Adipocyte (in vitro differentiated cells): ENCODE data around the gene SLCO4A1.

Experiments used
- DNase-seq: peaks from one replicate; pipeline ENCODE4 v3.0.0-alpha.2; 2015; ENCODE audit warnings: low read depth
- H3K27me3 ChIP-seq: replicated peaks from 2 replicates; pipeline ENCODE4 v1.7.0; 2013; ENCODE audit warnings: mild to moderate bottlenecking, low read length, moderate library complexity; ENCODE audit not compliant: control insufficient read depth, insufficient read depth
- H3K36me3 ChIP-seq: 2 replicates; pipeline ENCODE4 v1.7.0; 2013; ENCODE audit warnings: low read length, mild to moderate bottlenecking, moderate library complexity; ENCODE audit not compliant: control insufficient read depth, insufficient read depth, severe bottlenecking
- H3K4me1 ChIP-seq: 2 replicates; pipeline ENCODE4 v1.7.0; 2013; ENCODE audit warnings: mild to moderate bottlenecking, low read length, moderate library complexity; ENCODE audit not compliant: control insufficient read depth, insufficient read depth
- H3K4me3 ChIP-seq: 2 replicates; pipeline ENCODE4 v1.7.0; 2013; ENCODE audit warnings: mild to moderate bottlenecking, low read length, moderate library complexity
- H3K9ac ChIP-seq: 2 replicates; pipeline ENCODE4 v1.7.0; 2013; ENCODE audit warnings: mild to moderate bottlenecking, low read length, moderate library complexity
- H3K9me3 ChIP-seq: 2 replicates; pipeline ENCODE4 v1.7.0; 2013; ENCODE audit warnings: mild to moderate bottlenecking, low read length, moderate library complexity; ENCODE audit not compliant: control insufficient read depth

The SLCO4A1 gene

DNA sequence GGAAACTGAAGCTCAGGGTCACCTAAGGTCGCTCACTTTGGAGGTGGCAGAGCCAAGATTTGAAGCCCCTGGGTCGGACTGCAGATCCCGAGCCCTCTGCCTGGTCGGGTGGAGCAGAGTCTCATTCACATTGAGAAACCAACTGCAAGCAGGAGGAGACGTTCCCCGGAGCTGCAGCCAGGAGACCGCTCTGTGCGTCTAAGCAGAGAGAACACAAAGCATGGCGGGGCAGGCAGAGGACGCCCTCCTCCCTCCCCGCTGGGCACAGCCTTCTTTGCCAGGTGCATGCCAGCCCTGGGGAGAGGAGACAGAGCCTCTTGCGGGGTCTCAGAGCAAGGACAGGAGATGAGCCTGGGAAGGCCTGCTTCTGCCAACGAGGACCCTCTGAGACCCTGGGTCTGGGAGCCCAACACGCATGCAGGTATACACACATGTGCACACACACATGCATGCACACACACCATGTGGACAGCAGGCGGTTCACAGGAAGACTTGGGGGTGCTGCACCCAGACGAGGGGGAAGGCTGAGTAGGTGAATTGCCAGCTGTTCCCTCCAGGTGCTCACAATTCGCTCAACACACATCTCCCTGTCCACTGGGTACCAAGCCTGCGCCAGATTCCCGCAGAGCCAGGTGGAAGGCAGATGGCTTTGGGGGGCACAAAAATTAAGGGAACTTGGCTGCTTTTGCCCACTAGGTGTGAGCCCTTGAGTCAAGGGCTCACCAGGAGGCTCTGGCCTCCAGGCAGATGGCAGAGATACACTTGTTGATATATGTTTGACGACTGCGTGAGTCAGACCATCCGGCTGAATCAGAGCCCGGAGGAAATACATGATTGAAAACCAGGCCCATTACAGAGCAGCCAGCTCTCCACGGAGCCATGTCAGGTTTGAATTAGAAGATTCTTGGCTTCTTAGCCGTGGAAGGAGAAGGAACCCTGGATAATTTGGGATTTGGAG, 60.9 kb downstream of the SLCO4A1 start:
- Histone ChIP-seq H3K27me3 (peaks cover 19% of the 10 kb centered on the region), H3K4me3 (no peak overlapping the region), H3K36me3 (no peaks in the 10 kb centered on the region), H3K9ac (no peak overlapping the region), H3K9me3 (no peaks in the 10 kb centered on the region), H3K4me1 (peaks cover 8% of the 10 kb centered on the region)
- peak; percentile 87 for DNase-seq

DNA sequence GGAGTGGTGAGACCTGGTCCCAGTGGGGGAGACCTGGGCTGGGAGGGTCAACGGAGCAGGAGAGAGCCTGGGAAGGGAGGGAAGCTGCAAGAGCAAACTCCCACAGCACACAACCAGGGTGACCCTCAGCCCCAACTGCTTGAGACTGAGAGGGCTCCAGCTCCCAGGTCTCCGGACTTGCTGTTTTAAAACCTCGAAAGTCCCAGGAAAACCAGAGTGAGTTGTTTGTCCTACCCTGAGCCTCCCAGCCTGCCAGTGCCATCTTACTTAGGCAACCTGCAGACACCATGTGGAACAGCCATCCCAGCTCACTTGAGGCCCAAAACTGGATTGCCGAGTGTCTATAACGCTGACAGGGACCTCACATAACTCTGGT, 61.5 kb downstream of the SLCO4A1 start:
- Histone ChIP-seq H3K4me3 (no peak overlapping the region), H3K4me1 (peaks cover 8% of the 10 kb centered on the region), H3K36me3 (no peaks in the 10 kb centered on the region), H3K9ac (no peak overlapping the region), H3K27me3 (peaks cover 20% of the 10 kb centered on the region), H3K9me3 (no peaks in the 10 kb centered on the region)
- peak; percentile 17 for DNase-seq

DNA sequence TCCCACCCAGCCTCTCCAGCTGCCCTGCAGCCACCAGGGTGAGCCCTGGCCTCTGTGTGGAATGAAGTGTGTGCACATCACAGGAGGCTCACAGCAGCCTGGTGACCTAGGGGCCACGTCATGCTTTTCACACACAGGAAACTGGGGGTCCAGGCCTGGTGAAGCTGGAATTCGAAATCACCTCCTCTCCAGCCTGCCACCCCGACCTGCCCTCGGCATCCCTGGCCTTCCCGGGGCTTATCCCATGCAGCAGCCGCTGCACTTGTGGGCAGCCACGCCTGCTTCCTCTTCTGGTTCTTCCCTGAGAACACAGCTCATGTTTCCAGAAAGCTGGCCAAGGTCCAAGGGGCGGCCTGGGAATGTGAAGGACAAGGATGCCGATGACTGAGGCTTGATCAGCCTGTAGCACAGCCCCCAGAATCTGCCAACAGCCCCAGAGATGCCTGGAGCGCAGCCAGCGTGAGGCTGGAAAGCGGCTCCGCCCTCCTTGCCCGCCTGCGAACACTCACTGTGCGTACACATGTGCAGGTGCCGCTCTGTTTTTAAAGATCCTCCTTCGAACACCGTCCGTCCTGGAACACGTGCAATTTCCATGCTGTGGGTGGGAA, 62.1 kb downstream of the SLCO4A1 start:
- H3K36me3 ChIP-seq: no peaks in the 10 kb centered on the region
- H3K4me3 ChIP-seq: no peak overlapping the region
- H3K9me3 ChIP-seq: no peaks in the 10 kb centered on the region
- no peak overlapping the region for H3K9ac ChIP-seq
- peaks cover 8% of the 10 kb centered on the region for H3K4me1 ChIP-seq
- peak; percentile 96 for DNase-seq
- H3K27me3 ChIP-seq: peaks cover 24% of the 10 kb centered on the region

DNA sequence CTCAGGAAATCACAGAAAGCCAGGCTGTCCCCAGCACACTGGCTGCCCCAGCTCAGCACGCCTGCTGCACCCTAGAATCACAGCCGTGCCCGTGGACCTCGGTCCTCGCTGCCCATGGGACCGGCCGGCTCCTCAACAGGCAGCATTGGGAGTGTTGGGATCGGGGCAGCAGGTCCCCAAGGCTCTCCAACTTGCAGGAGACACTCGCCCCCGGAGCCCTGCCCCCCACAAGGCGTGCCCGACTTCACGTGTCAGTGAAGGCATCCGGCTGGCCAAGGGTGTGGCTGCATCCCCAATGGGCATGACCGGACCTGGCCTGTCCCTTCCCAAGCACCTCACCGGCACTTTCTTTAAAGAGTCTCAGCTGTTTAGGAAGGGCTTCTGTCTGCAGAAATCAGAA, 63.3 kb downstream of the SLCO4A1 start:
- DNase-seq: no peak
- Histone ChIP-seq H3K9ac (no peak overlapping the region), H3K36me3 (no peaks in the 10 kb centered on the region), H3K4me3 (no peak overlapping the region), H3K4me1 (peaks cover 8% of the 10 kb centered on the region), H3K9me3 (no peaks in the 10 kb centered on the region), H3K27me3 (peaks cover 29% of the 10 kb centered on the region)

GRCh38 chr20:62706344-62706743, 64.0 kb downstream of the SLCO4A1 start:
- no peaks in the 10 kb centered on the region for H3K9me3 ChIP-seq
- H3K9ac ChIP-seq: no peak overlapping the region
- H3K27me3 ChIP-seq: peaks cover 35% of the 10 kb centered on the region
- peaks cover 8% of the 10 kb centered on the region for H3K4me1 ChIP-seq
- DNase-seq: no peak
- H3K4me3 ChIP-seq: no peak overlapping the region
- H3K36me3 ChIP-seq: no peaks in the 10 kb centered on the region

DNA sequence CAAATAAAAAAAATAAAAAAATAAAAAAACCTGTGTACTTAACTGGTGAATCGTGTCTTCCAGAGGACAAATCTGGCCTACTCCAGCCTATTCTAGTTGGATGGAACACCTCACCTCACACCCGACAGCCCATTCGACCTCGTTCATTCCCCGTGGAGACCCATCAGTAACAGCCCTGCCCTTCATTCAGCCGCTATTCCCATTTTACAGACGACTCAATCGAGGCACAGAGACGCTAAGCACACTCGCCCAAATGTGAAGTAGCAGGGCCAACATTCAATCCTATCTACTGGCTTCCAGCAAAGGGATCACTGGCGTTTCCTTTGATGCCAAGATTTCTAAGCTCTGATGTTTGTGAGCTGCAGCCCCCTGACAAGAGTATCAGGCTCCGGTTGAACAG, 64.6 kb downstream of the SLCO4A1 start:
- Histone ChIP-seq H3K4me3 (no peak overlapping the region), H3K27me3 (peaks cover 35% of the 10 kb centered on the region), H3K4me1 (peaks cover 8% of the 10 kb centered on the region), H3K9me3 (no peaks in the 10 kb centered on the region), H3K9ac (no peak overlapping the region), H3K36me3 (no peaks in the 10 kb centered on the region)
- no peak for DNase-seq

GRCh38 chr20:62707276-62707920, 65.1 kb downstream of the SLCO4A1 start:
- DNase-seq: no peak
- H3K4me1 ChIP-seq: peaks cover 8% of the 10 kb centered on the region
- H3K4me3 ChIP-seq: no peak overlapping the region
- no peak overlapping the region for H3K9ac ChIP-seq
- H3K27me3 ChIP-seq: peaks cover 35% of the 10 kb centered on the region
- H3K9me3 ChIP-seq: no peaks in the 10 kb centered on the region
- H3K36me3 ChIP-seq: no peaks in the 10 kb centered on the region

- peaks cover 8% of the 10 kb centered on the region for H3K4me1 ChIP-seq
- no peak overlapping the region for H3K4me3 ChIP-seq
- peaks cover 32% of the 10 kb centered on the region for H3K27me3 ChIP-seq
- no peaks in the 10 kb centered on the region for H3K9me3 ChIP-seq
- no peaks in the 10 kb centered on the region for H3K36me3 ChIP-seq
- DNase-seq: no peak
- no peak overlapping the region for H3K9ac ChIP-seq
Measured at GRCh38 chr20:62707921-62708521, 65.7 kb downstream of the SLCO4A1 start.

DNA sequence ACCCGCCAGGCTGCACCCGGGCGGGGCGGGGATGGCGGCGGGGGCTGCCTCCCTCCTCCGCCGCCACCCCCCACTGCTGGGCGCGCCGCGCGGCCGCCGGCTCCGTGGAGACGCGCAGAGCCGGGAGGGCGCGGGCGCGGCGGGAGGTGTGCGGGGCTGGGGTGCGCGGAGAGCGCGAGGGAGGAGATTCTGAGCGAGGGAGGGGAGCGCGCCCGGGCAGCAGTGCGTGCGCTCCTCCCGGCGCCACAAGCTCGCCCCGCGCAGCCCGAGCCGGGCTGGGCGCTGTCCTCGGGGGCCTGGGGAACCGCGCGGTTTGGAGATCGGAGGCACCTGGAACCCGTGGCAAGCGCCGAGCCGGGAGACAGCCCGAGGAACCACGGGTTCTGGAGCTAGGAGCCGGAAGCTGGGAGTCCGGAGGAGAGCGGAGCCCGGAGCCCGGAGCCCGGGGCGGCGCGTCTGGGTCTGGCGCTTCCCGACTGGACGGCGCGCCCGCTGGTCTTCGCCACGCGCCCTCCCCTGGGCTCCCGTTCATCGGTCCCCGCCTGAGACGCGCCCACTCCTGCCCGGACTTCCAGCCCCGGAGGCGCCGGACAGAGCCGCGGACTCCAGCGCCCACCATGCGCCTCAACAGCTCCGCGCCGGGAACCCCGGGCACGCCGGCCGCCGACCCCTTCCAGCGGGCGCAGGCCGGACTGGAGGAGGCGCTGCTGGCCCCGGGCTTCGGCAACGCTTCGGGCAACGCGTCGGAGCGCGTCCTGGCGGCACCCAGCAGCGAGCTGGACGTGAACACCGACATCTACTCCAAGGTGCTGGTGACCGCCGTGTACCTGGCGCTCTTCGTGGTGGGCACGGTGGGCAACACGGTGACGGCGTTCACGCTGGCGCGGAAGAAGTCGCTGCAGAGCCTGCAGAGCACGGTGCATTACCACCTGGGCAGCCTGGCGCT, 66.6 kb downstream of the SLCO4A1 start, which contains the start of gene NTSR1:
NTSR1 (plus strand) TSS at position 246 of the 946 bp plus-strand sequence; CDS start at position 618, 372 bp downstream.
- peaks cover 33% of the 10 kb centered on the region for H3K27me3 ChIP-seq
- H3K36me3 ChIP-seq: no peaks in the 10 kb centered on the region
- H3K4me1 ChIP-seq: peaks cover 5% of the 10 kb centered on the region
- no peak within 1 kb of the TSS for H3K9ac ChIP-seq
- no peaks in the 10 kb centered on the region for H3K9me3 ChIP-seq
- peak; percentile 25 for DNase-seq
- H3K4me3 ChIP-seq: no peak within 1 kb of the TSS

DNA sequence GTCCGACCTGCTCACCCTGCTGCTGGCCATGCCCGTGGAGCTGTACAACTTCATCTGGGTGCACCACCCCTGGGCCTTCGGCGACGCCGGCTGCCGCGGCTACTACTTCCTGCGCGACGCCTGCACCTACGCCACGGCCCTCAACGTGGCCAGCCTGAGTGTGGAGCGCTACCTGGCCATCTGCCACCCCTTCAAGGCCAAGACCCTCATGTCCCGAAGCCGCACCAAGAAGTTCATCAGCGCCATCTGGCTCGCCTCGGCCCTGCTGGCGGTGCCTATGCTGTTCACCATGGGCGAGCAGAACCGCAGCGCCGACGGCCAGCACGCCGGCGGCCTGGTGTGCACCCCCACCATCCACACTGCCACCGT, 67.2 kb downstream of the SLCO4A1 start:
- Histone ChIP-seq H3K9ac (no peak overlapping the region), H3K4me1 (no peaks in the 10 kb centered on the region), H3K9me3 (no peaks in the 10 kb centered on the region), H3K36me3 (no peaks in the 10 kb centered on the region), H3K4me3 (no peak overlapping the region), H3K27me3 (peaks cover 39% of the 10 kb centered on the region)
- no peak for DNase-seq
